AG09309 (cell line): Measurements from ENCODE around the gene SPEN.

Experiments
- DNase-seq: peaks from one replicate; pipeline ENCODE4 v3.0.0-alpha.2; 2010; ENCODE audit warnings: low read depth
- H3K4me3 ChIP-seq: 2 replicates; pipeline ENCODE4 v1.5.1; 2011; ENCODE audit warnings: mild to moderate bottlenecking, low read depth, low read length, moderate library complexity; ENCODE audit not compliant: control insufficient read depth
- TF ChIP-seq, protein P1 (sequence below): IDR thresholded peaks from 2 replicates; pipeline ENCODE4 v1.5.1; 2011; ENCODE audit warnings: mild to moderate bottlenecking, low read depth, low read length, inconsistent platforms; ENCODE audit not compliant: insufficient read depth, control insufficient read depth; ENCODE audit errors: missing control alignments

The SPEN gene

GRCh38 chr1:15849775-15850324 is 2.3 kb downstream of the SPEN start:
- no peak for DNase-seq
- H3K4me3 ChIP-seq: peak overlapping the region; percentile 66
- TF ChIP-seq, protein P1, sequence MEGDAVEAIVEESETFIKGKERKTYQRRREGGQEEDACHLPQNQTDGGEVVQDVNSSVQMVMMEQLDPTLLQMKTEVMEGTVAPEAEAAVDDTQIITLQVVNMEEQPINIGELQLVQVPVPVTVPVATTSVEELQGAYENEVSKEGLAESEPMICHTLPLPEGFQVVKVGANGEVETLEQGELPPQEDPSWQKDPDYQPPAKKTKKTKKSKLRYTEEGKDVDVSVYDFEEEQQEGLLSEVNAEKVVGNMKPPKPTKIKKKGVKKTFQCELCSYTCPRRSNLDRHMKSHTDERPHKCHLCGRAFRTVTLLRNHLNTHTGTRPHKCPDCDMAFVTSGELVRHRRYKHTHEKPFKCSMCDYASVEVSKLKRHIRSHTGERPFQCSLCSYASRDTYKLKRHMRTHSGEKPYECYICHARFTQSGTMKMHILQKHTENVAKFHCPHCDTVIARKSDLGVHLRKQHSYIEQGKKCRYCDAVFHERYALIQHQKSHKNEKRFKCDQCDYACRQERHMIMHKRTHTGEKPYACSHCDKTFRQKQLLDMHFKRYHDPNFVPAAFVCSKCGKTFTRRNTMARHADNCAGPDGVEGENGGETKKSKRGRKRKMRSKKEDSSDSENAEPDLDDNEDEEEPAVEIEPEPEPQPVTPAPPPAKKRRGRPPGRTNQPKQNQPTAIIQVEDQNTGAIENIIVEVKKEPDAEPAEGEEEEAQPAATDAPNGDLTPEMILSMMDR: no peak

- peak overlapping the region; percentile 66 for H3K4me3 ChIP-seq
- TF ChIP-seq, protein P1: no peak
- DNase-seq: no peak
Measured at GRCh38 chr1:15850471-15851001, 3.0 kb downstream of the SPEN start.

DNA sequence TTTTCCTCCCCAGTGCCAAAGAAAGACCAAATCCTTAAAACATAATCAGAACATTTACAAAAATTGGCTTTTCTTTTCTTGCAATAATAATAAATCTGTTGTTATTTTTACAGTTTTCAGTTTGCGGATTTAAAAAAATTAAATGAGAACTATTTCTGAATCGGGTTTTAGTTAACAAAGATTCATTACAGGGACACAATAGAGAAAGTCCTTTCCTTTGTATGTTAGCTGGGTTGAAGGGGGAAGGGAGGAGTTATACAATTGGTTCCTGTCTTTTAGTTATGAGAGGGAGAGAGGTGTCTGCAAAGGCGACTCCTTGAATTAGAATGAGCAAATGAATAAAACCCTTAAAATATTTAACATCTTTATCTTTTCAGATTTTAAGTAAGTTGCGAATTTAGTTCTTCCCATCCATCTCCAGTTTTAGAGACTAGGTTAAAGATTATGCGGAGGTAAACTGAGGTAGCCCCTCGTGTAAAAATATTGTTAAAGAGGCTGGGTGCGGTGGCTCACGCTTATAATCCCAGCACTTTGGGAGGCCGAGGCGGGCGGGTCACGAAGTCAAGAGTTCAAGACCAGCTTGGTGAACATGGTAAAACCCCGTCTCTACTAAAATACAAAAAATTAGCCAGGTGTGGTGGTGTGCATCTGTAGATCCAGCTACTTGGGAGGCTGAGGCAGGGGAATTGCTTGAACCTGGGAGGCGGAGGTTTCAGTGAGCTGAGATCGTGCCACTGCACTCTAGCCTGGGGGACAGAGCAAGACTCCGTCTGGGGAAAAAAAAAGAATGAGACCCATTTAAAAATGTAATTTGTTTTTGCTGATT is 3.9 kb downstream of the SPEN start:
- no peak overlapping the region for H3K4me3 ChIP-seq
- DNase-seq: no peak
- TF ChIP-seq, protein P1: no peak

DNA sequence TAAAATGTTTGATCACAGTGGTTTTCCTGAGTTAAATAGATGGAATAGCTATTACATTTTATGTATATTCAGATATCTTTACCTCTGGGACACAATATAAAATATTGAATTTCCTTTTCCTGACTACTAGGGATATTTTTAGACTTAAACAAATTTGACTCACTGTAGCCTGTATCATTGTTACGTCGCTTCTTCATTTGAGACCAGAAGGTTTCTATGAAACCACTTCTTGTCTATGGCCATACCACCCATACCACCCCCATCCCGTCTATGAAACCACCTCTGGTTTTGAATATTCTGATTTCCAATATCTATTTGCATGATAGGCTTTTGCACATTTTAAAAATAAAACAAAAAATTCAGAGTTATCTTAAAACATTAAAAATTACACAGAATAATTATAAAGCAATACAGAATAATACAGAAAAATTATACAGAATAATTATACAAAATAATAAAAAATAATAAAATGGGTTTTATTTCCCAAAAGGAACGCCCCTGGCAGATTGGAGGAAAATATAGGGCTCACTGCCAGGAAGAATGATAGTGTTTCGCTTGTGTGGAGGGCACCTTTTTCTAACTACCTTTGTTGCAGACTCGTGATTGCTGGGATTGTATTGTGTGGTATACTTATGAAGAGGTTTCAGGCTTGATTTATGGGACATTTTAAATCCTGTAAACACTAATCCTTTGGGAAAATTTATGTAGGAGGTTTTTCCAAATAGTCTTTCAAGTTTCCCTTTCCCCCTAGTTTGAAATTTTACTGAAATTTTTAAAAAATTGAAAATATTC is 4.7 kb downstream of the SPEN start:
- no peak for DNase-seq
- TF ChIP-seq, protein P1: no peak
- H3K4me3 ChIP-seq: no peak overlapping the region

- DNase-seq: no peak
- H3K4me3 ChIP-seq: no peak overlapping the region
- TF ChIP-seq, protein P1: no peak
Measured at GRCh38 chr1:15852828-15853302, 5.4 kb downstream of the SPEN start.

DNA sequence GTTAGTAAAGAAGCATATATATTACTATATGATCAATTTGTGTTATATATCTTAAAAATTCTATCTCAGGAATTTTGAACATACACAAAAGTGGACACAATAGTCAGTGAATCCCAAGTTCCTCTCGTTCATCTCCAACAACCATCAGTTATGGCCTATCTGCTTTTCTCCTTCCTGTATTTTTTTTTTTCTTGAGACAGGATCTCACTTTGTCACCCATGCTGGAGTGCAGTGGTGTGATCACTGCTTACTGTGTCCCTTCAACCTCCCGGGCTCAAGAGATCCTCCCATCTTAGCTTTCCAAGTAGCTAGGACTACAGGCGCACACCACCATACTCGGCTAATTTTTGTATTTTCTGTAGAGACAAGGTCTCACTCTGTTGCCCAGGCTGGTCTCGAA is 9.4 kb downstream of the SPEN start:
- no peak overlapping the region for H3K4me3 ChIP-seq
- no peak for DNase-seq
- TF ChIP-seq, protein P1: no peak
